Right lobe of liver (tissue), 4 donors: Measurements from ENCODE around the gene MAP7D3.

Experiments
- POLR2A ChIP-seq: fragments of 450-650 bp; IDR thresholded peaks from one replicate; pipeline ENCODE4 v1.6.1; 2017; ENCODE audit warnings: antibody characterized with exemption, mild to moderate bottlenecking
- TF ChIP-seq, protein P1 (sequence below), 4 donors: fragments of 200-600 bp in 3 of 4; fragments of 450-650 bp in 1 of 4; IDR thresholded peaks; one replicate each; pipeline versions ENCODE4 v1.5.1 to v1.8.0; 2016 to 2022; ENCODE audit warnings: antibody characterized with exemption in 4 of 4, mild to moderate bottlenecking in 2 of 4
- donor health status: DM: no; HTN: no; CAD: no.
- donor health status: DM: no; HTN: no; CAD: no.
- donor health status: DM: no; HTN: yes; CAD: no.

DNA sequence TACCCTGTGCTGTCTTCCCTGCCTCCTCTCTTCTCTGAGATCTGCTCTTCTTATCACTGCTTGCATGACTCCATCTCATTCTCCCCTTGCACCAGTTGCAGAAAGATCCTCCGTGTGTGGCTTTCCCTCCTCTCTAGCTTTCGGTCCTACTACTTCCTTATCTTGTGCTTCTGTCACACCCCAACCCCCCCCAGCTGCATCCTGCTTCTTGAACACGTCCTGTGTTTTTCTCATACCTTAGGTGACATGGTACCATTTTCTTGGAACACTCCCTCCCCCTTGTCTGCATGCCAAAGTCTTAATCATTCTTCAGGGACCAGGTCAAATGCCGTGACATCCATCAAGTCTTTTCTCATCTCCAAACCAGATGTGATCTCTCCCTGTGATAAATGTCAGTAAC is 57.4 kb downstream of the MAP7D3 start:
- TF ChIP-seq, protein P1, sequence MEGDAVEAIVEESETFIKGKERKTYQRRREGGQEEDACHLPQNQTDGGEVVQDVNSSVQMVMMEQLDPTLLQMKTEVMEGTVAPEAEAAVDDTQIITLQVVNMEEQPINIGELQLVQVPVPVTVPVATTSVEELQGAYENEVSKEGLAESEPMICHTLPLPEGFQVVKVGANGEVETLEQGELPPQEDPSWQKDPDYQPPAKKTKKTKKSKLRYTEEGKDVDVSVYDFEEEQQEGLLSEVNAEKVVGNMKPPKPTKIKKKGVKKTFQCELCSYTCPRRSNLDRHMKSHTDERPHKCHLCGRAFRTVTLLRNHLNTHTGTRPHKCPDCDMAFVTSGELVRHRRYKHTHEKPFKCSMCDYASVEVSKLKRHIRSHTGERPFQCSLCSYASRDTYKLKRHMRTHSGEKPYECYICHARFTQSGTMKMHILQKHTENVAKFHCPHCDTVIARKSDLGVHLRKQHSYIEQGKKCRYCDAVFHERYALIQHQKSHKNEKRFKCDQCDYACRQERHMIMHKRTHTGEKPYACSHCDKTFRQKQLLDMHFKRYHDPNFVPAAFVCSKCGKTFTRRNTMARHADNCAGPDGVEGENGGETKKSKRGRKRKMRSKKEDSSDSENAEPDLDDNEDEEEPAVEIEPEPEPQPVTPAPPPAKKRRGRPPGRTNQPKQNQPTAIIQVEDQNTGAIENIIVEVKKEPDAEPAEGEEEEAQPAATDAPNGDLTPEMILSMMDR (IDR thresholded peaks at IDR 0.05): no peak
- TF ChIP-seq POLR2A: no peak
